Keratinocyte (primary cell): ENCODE data around the gene ATF3.

Source experiments
- EZH2 ChIP-seq: IDR thresholded peaks from one replicate; pipeline ENCODE4 v1.6.1; 2012; ENCODE audit warnings: inconsistent platforms, mild to moderate bottlenecking, low read length, moderate library complexity
- TF ChIP-seq, protein P1 (sequence below), 3 experiments: IDR thresholded peaks in 1 of 3; conservative IDR thresholded peaks in 1 of 3; optimal IDR thresholded peaks in 1 of 3; 2 replicates in 2 of 3; 3 replicates in 1 of 3; pipeline versions ENCODE3 to v1.5.1; 2011; ENCODE audit warnings: low read length in 3 of 3, mild to moderate bottlenecking in 3 of 3, moderate library complexity in 2 of 3, control low read depth in 1 of 3, inconsistent platforms in 1 of 3; ENCODE audit not compliant: insufficient read depth in 2 of 3; ENCODE audit errors: extremely low read depth in 1 of 3

DNA sequence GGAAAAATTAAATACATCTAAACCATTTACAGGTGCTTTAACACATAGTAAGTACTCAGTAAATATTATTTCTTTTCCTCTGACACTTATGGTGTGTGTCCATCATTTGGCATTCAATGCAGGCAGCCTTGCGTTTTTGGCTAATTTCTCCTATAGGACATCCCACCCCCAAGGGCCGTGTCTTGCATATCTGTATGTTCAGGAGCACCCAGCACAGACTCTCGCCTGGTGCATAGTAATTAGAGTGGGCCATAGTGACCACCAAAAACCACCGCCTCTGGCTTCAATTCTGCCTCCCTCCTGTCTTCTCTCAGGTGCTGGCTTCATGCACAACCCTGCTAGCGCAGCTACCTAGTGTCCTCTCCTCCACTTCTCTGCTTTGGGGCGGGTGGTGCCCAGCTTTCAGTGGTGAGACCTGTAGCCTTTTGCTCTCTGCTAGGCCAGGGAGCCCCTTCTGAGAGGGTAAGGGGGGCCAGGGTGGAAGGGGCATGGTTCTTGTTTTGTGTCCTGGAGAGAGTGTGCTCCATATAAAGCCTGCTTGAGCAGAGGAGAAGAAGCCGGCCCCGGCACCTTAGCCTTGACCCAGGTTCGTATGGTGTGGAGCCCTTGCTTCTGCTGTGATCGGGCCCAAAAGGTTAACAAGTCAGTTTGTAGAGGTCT is 57.7 kb downstream of the ATF3 start:
- TF ChIP-seq, protein P1, sequence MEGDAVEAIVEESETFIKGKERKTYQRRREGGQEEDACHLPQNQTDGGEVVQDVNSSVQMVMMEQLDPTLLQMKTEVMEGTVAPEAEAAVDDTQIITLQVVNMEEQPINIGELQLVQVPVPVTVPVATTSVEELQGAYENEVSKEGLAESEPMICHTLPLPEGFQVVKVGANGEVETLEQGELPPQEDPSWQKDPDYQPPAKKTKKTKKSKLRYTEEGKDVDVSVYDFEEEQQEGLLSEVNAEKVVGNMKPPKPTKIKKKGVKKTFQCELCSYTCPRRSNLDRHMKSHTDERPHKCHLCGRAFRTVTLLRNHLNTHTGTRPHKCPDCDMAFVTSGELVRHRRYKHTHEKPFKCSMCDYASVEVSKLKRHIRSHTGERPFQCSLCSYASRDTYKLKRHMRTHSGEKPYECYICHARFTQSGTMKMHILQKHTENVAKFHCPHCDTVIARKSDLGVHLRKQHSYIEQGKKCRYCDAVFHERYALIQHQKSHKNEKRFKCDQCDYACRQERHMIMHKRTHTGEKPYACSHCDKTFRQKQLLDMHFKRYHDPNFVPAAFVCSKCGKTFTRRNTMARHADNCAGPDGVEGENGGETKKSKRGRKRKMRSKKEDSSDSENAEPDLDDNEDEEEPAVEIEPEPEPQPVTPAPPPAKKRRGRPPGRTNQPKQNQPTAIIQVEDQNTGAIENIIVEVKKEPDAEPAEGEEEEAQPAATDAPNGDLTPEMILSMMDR (optimal IDR thresholded peaks at IDR 0.05 in 1 of 3, IDR thresholded peaks at IDR 0.05 in 1 of 3, conservative IDR thresholded peaks at IDR 0.05 in 1 of 3; ENCODE audit: extremely low read depth in 1 of 3, insufficient read depth in 2 of 3, low read length in 3 of 3), result no peak
- TF ChIP-seq EZH2, result no peak
